GM19239 (cell line): Measurements from ENCODE around the gene HNF4A.
"Not testable (repeated sequence)": the region's sequence is repeated elsewhere in the genome, so short reads cannot be mapped to it uniquely, and the experiment has no call there.

Experiments used
- DNase-seq: peaks from one replicate; pipeline ENCODE4 v3.0.0; 2011; ENCODE audit warnings: low spot score; ENCODE audit not compliant: insufficient read length
- FAIRE-seq: peaks from 2 replicates; lab custom pipeline; 2011; peaks lifted over from hg19 to GRCh38; lab: Jason Lieb, UNC

Gene HNF4A

GRCh38 chr20:44461142-44461802 lies 105.8 kb downstream of the HNF4A start:
- FAIRE-seq (no peak), DNase-seq (no peak)

GRCh38 chr20:44461803-44462174 lies 106.3 kb downstream of the HNF4A start:
- no peak for FAIRE-seq

DNA sequence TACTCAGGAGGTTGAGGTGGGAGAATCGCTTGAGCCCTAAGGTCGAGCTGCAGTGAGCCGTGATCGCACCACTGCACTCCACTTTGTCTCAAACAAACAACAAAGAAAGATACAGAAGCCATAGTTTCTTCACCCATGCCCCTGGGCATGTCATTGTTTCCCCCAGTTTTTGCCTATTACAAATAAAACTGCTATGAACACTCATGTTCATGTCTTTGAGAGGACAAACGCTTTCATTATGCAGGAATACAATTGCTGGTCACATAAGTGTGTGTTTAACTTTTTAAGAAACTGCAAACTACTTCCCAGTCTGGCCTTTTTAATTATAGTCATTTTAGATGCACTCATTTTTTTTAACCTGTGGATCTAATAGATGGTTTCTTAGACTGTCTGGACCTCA lies 108.0 kb downstream of the HNF4A start:
- no peak for DNase-seq
- FAIRE-seq = no peak

More at GRCh38 chr20:44461803-44462174, 106.3 kb downstream of the HNF4A start:
- DNase-seq = no peak

DNA sequence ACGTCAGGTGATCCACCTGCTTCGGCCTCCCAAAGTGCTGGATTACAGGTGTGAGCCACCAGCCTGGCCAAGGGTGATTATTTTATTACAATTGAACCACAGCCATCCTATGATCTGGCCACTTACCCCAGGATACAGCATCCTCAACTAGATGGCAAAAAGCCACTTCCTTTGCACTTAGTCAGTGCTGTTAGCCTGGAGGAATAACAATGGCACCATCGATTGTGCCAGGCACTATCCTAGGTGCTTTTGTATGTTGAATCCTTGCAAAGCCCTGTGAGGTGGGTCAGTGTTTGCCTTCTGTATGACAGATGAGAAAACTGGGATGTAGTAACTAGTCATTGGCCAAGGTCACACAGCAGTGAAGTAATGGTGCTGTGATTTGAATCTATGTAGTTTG lies 109.0 kb downstream of the HNF4A start:
- FAIRE-seq = no peak
- no peak for DNase-seq

GRCh38 chr20:44465001-44465560 lies 109.6 kb downstream of the HNF4A start:
- FAIRE-seq (no peak), DNase-seq (no peak)

DNA sequence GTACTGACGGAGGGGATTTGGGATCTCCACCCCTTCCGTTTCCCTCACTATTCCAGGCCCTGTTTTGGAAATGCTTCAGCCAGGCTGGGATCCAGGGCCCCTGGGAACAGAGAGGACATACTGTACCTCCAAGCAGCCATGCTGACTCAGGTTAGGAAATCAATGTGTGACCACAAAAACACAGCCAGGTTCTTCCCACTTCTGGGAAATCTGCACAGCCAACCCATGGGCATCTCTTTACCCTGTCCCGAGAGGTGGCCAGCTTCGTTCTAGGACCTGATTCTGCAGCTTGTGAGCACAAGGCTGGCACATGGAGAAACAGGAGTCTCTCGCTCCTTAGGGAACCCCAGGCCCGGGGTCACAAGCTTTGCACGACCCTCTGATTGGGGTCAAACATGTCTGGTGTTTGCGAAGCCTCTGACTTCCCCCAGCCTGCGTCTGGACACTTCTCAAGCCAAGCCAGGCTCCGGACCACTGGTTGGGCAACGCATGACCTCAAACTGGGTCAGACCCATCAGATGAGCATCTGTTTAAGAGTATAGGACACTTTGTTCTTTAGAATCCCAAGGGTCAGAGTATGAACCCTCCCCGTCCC lies 111.9 kb downstream of the HNF4A start:
- DNase-seq = no peak
- no peak for FAIRE-seq

DNA sequence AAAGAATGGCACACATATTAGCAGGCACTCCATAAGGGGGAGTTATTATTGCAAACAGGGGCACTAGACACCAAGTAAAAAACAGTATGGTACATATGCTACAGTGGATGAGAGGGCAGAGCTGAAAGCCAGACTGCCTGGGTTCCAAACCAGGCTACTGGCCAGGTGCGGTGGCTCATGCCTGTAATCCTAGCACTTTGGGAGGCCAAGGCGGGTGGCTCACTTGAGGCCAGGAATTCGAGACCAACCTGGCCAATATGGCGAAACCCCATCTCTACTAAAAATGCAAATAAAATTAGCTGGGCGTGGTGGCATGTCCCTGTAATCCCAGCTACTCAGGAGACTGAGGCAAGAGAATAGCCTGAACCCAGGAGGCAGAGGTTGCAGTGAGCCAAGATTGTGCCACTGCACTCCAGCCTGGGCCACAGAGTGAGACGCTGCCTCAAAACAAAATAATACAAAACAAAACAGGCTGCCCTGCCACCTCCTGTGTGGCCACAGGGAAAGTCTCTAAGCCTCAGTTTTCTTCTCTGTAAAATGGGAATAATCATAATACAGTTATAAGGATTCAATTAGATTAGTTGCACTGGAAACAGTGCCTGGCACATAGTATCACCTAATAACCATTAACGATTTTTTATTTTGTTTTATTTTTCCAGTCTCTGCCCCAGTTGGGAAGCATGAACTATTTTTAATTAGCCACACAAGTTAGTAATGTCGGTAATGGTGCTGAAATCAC lies 112.7 kb downstream of the HNF4A start:
- no peak for FAIRE-seq

DNA sequence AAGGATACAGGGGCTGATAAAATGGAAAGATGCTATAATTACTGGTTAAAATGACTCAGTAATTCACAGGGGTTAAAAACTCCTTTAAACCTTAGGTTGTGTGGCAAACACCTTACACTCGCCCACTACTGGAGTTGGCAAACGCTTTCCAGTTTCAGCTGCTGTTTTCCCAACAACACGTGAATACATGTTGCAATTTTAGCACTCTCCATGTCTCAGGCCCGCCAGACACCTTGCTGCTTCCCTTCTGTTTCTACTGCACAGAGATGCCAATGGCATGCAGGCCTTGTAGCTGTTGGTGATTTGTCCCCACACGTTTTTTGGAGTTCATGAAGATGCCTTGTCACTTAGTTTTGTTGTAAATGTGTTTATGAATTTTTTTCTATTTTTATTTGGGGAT lies 114.8 kb downstream of the HNF4A start:
- DNase-seq (no peak), FAIRE-seq (no peak)

More for the DNA sequence above, 112.7 kb downstream of the HNF4A start:
- DNase-seq = no peak

DNA sequence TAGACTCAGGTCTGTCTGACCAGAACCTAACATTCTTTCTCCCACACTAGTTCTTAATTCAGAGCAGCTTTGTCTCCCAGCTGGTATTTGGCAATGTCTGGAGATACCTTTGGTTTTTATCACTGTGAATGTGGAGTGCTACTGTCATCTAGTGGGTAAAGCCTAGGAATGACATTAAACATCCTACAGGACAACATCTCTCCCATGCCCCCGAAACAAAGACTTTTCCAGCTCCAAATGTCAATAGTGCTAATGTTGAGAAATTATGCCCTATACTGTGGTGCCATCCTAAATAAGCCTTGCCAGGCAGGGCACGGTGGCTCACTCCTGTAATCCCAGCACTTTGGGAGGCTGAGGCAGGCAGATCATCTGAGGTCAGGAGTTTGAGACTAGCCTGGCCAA lies 116.0 kb downstream of the HNF4A start:
- DNase-seq (no peak), FAIRE-seq (no peak)

GRCh38 chr20:44472283-44472682 lies 116.8 kb downstream of the HNF4A start:
- FAIRE-seq, DNase-seq: not testable (repeated sequence)

- FAIRE-seq = no peak
- no peak for DNase-seq
Measured at GRCh38 chr20:44475372-44475693, 119.8 kb downstream of the HNF4A start.

DNA sequence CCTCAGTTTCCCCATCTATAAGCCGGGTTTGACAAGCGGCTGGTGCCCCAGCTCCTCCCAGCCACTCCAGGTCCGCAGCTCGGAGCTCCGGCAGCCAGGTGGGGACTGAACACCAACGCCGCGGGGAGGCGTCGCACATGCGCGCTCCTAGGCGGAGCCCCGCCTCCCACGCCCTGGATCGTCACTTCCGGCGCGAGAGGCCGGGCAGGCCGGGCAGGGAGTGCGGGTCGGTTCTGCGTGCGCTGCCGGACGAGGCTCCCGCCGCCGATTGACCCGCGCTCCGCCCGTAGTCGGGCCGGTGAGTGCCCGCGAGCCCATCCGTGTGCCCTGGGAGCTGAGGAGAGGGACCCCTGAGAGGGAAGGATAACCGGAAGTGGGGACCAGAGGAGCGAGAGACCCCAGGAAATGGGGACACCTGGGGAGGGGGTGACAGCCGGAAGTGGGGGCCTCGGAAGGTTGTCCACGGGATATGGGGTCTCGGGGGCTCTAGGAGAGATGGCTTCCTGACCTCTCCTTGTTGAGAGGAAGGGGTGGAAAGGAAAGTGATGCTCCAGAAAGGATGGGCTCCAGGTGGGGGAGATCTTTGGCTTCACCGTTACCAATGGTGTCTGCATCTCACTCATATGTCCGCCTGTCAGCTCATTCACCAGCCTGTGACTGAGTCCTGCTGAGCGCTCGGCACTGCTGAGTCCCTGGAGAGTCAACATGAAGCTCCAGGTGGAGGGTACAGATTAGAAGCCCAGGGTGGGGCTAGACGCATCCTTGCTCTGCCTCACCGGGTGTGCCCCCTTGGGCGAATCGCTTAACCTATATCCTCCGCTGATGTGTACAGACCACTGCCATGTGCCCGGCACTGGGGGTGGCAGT lies 120.4 kb downstream of the HNF4A start, which contains the start of gene TTPAL:
Gene TTPAL (plus strand): TSS at position 181 of the 867 bp plus-strand sequence. CDS start 4,126 bp downstream, outside the sequence.
- peak; percentile 93 for DNase-seq
- peak; percentile 72 for FAIRE-seq

DNA sequence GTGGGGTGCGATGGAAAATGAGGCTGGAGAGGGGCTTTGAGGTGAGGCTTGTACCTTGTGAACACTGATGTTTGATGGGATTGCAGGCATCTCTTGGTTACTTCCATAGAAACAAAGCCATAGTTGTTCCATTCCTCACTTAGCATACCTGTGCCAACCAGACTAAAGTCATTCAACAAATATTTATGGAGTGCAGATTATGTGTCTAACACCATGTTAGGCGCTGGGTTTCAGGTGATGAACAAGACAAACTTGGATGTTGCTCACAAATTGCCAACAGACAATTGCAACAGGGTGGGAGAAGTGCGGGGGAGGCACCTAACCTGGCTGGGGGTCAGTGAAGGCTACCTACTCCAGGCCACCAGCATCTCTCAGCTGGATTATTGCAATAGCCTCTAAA lies 121.7 kb downstream of the HNF4A start:
- DNase-seq (no peak), FAIRE-seq (no peak)

GRCh38 chr20:44478206-44478605 lies 122.7 kb downstream of the HNF4A start:
- DNase-seq (no peak), FAIRE-seq (no peak)

GRCh38 chr20:44479643-44480042 lies 124.1 kb downstream of the HNF4A start:
- no peak for FAIRE-seq
- DNase-seq = no peak

- no peak for FAIRE-seq
- DNase-seq = no peak
Measured at GRCh38 chr20:44480097-44480496, 124.6 kb downstream of the HNF4A start.

- FAIRE-seq (no peak), DNase-seq (no peak)
Measured at GRCh38 chr20:44481719-44482416, 126.4 kb downstream of the HNF4A start.

- DNase-seq (no peak), FAIRE-seq (no peak)
Measured at GRCh38 chr20:44483112-44483511, 127.6 kb downstream of the HNF4A start.
